BE2C (cell line): ENCODE data around the gene PPP4C.

ENCODE experiments used
- DNase-seq: peaks from one replicate; pipeline ENCODE4 v3.0.0-alpha.2; 2020
- H3K27me3 ChIP-seq: fragments of 250-450 bp; sonication (Bioruptor Pico); 2 replicates; pipeline ENCODE4 v1.5.1; 2020; ENCODE audit warnings: mild to moderate bottlenecking
- H3K36me3 ChIP-seq: fragments of 250-450 bp; sonication (Bioruptor Pico); 2 replicates; pipeline ENCODE4 v1.5.1; 2020; ENCODE audit warnings: mild to moderate bottlenecking
- H3K4me1 ChIP-seq: fragments of 250-450 bp; sonication (Bioruptor Pico); 2 replicates; pipeline ENCODE4 v1.5.1; 2020
- H3K4me3 ChIP-seq: 2 replicates; pipeline ENCODE4 v1.5.1; 2011; ENCODE audit warnings: low read depth, low read length
- H3K9me3 ChIP-seq: fragments of 250-450 bp; sonication (Bioruptor Pico); 2 replicates; pipeline ENCODE4 v1.5.1; 2020
- TF ChIP-seq, protein P1 (sequence below): IDR thresholded peaks from 2 replicates; pipeline ENCODE4 v1.5.1; 2012; ENCODE audit warnings: mild to moderate bottlenecking, low read depth, low read length

The PPP4C gene

DNA sequence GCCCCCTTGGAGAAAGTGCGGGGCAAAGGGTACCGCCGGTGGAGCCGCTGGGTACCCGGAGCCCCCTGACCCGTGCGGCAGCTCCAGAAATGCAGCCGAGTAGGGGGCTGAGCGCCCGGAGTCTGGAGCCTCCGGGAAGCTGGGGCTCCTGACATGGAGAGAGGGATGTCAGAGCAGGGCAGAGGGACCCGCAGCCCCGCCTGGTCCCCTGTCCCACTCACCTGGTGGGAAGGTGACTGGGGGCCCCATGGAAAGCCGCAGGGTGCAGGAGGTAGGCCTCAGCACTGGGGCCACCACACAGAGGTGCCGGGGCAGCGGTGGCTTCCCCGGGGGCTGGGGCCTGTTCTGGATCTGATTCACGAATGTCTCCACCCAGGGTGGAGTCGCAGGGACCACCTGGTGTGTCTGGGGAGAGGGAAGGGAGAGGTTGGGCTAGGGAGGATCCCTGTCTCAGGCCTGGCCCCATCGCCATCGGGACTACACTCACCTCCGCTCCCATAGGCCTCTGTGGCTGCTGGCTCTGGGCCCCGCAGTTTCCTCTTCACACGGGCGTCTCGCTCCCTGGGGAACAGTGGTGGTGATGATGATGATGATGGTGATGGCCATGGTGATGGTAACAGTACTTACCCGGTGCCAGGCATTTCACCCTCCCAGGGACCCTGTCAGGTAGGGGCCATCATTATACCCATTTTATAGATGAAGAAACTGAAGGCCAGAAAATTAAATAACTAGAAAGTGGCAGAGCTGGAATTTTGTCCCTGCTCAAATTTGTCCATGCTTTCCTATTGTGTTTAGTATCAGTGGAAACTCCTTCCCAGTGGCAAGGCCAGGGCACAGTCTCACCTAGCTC is 10.7 kb downstream of the PPP4C start:
- Histone ChIP-seq H3K36me3 (peaks cover 42% of the 10 kb centered on the region), H3K9me3 (no peaks in the 10 kb centered on the region), H3K4me3 (no peak overlapping the region), H3K4me1 (peaks cover 5% of the 10 kb centered on the region; the same call in 1 of the 2 replicates), H3K27me3 (no peaks in the 10 kb centered on the region)
- TF ChIP-seq, protein P1, sequence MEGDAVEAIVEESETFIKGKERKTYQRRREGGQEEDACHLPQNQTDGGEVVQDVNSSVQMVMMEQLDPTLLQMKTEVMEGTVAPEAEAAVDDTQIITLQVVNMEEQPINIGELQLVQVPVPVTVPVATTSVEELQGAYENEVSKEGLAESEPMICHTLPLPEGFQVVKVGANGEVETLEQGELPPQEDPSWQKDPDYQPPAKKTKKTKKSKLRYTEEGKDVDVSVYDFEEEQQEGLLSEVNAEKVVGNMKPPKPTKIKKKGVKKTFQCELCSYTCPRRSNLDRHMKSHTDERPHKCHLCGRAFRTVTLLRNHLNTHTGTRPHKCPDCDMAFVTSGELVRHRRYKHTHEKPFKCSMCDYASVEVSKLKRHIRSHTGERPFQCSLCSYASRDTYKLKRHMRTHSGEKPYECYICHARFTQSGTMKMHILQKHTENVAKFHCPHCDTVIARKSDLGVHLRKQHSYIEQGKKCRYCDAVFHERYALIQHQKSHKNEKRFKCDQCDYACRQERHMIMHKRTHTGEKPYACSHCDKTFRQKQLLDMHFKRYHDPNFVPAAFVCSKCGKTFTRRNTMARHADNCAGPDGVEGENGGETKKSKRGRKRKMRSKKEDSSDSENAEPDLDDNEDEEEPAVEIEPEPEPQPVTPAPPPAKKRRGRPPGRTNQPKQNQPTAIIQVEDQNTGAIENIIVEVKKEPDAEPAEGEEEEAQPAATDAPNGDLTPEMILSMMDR: no peak
- no peak for DNase-seq

DNA sequence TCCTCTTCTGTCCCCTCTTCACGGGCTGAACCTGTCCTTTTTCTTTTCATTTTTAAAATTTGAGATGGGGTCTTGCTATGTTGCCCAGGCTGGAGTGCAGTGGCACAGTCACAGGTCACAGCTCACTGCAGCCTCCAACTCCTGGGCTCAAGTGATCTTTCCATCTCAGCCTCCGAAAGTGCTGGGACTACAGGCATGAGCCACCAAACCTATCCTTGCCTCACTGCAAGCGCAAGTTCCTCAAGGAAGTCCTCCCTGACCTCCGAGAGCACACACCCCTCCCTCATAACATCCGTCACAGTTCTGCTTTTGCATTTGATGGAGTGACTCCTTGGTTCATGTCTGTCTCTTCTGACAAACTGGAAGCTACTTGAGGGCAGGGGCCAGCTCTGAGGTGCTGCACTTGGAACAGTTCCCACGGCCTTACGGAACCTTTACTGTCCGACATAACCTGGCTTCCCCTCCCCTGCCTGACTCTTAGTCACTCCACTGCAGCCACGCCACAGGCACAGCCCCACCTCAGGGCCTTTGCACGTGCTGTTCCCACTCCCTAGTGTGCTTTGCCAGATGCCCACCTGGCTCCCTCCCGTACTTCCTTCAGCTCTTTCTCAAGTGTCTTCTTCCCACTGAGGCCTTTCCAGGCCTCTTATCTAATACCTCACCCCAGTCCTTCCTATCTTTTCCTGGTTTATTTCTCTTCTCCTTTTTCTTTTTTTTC is 11.5 kb downstream of the PPP4C start:
- no peaks in the 10 kb centered on the region for H3K9me3 ChIP-seq
- H3K27me3 ChIP-seq: no peaks in the 10 kb centered on the region
- H3K36me3 ChIP-seq: peaks cover 36% of the 10 kb centered on the region
- DNase-seq: no peak
- H3K4me3 ChIP-seq: no peak overlapping the region
- TF ChIP-seq, protein P1: no peak
- peaks cover 5% of the 10 kb centered on the region; the same call in 1 of the 2 replicates for H3K4me1 ChIP-seq

DNA sequence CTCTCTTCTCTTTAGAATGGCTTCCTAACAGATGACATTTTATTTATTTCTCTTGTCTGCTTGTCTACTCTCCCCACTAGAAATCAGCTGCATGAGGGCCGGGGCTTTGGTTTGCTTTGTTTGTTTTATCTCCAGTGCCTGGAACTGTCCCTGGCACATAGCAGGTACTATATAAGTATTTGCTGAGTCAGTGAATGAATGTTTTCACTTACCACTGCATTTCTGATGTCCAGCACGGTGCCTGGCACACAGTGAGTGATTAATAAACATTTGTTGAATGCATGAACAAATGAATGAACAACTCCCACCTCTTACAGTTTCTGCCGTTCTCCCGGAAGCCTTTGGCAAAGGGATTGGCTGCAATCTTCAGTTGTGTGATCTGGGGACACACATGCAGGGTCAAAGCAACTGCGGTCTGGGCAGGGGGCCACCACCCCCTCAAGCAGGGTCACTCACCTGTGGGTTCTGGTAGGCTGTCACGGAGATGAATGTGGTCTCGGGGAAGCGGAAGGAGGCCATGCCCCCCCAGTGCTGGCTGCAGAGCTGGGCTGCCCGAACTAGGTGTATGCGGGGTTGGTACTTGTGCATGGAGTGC is 12.5 kb downstream of the PPP4C start:
- Histone ChIP-seq H3K9me3 (no peaks in the 10 kb centered on the region), H3K4me1 (peaks cover 5% of the 10 kb centered on the region; the same call in 1 of the 2 replicates), H3K4me3 (no peak overlapping the region), H3K27me3 (no peaks in the 10 kb centered on the region), H3K36me3 (peaks cover 27% of the 10 kb centered on the region)
- TF ChIP-seq, protein P1: no peak
- DNase-seq: no peak

DNA sequence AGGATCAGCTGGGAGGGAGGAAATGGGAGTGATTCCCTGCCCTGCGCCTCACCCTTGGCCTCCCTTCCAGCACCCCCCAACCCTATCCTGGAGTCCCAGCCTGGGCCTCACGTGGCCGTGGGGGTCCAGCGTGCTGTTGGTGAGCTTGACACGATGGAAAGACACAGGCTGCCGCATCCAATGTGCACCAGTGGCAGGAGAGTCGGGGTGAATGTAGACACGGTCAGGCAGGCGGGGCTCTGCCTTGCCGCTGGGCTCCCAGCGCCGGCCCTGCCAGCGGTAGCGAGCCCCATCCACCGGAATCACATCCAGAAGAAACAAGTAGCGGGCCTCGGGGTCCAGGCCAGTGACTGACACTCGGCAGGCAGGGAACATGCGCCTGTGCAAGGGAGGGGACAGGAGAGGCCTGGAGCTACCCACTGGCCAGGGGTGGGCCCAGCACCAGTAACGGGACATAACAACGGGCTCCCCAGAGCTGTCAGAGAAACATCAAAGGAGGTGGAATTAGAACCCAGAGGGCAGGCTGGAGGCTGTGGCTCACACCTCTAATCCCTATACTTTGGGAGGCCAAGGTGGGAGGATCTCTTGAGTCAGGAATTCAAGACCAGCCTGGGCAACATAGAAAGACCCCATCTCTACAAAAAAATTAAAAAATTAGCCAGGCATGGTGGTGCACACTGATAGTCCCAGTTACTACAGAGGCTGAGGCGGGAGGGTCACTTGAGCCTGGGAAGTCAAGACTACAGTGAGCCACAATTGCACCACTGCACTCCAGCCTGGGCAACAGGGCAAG is 13.2 kb downstream of the PPP4C start:
- Histone ChIP-seq H3K9me3 (no peaks in the 10 kb centered on the region), H3K27me3 (no peaks in the 10 kb centered on the region), H3K36me3 (peaks cover 20% of the 10 kb centered on the region), H3K4me1 (peaks cover 5% of the 10 kb centered on the region; the same call in 1 of the 2 replicates), H3K4me3 (no peak overlapping the region)
- DNase-seq: no peak
- TF ChIP-seq, protein P1: no peak

DNA sequence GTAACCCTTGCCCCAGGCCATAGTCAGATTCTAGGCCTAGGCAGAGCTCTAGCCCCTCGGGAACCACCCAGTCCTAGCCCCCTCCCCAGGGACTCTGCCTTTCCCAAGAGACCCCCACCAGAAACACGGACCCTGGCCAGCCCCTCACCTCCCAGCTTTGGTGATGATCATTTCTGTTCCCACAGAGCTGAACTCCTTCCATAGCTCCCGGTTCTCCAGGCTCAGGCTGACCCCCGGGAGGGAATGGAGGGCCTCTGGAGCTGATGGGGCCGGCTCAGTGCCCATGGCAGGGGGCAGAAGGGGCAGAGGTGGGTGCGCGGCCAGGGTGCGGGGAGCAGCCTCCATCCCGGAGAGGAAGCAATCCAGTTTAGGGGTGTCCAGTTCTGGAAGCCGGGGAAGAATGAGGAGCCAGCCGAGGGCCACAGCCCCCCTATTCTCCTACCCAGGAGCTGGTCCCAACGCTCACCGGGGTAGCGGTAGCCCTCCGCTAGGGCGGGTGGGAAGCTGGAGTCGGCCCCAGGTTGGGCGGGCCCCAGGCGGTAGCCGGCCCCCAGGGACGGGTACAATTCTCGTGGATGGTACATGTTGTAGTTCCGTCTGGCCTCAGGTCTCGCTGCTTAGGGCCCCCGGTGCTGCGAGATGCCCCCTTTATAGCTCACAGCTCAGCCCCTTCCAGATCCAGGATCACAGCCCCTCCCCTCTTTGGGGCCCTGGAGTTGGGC is 15.0 kb downstream of the PPP4C start:
- Histone ChIP-seq H3K4me3 (peak overlapping the region; percentile 87), H3K4me1 (peaks cover 5% of the 10 kb centered on the region), H3K9me3 (no peaks in the 10 kb centered on the region), H3K36me3 (peaks cover 4% of the 10 kb centered on the region), H3K27me3 (no peaks in the 10 kb centered on the region)
- DNase-seq: peak; percentile 23
- TF ChIP-seq, protein P1: no peak
